A673 (cell line): Measurements from ENCODE around the gene TFF1. TPM values are rescaled to one million over a fixed set of nuclear protein-coding genes. Genes with fewer than 3 reads are reported as not detected.

Experiments used
- BruUV-seq: library from RNA; stranded (reverse); fragments of 400-500 nt; replicated peaks from 2 replicates; lab custom pipeline; 2021; lab: Mats Ljungman, UMichigan
- CTCF ChIA-PET: fragments of 300-600 bp; sonication (Branson Sonifier 250); formaldehyde crosslinking; loops from one replicate; lab custom pipeline; 2022; ENCODE audit warnings: antibody characterized with exemption; lab: Charles Lee
- POLR2A ChIA-PET: fragments of 300-600 bp; sonication (Branson Sonifier 250); formaldehyde crosslinking; loops from one replicate; lab custom pipeline; 2022; ENCODE audit warnings: antibody characterized with exemption; ENCODE audit not compliant: low non-redundant PET; lab: Charles Lee
- DNase-seq: peaks from one replicate; pipeline ENCODE4 v3.0.0-alpha.2; 2015; ENCODE audit warnings: low spot score
- H3K27ac ChIP-seq: fragments of 200-600 bp; sonication (generic); 2 replicates; pipeline ENCODE4 v1.5.1; 2016; ENCODE audit warnings: mixed run types, low read depth, mild to moderate bottlenecking, mixed read lengths, antibody characterized with exemption, low read length; ENCODE audit not compliant: poor library complexity, severe bottlenecking
- H3K27me3 ChIP-seq: fragments of 200-600 bp; sonication (generic); replicated peaks from 2 replicates; pipeline ENCODE4 v1.6.1; 2017; ENCODE audit warnings: mixed run types, low read depth, mild to moderate bottlenecking, mixed read lengths, antibody characterized with exemption, low read length; ENCODE audit not compliant: insufficient read depth, poor library complexity
- H3K36me3 ChIP-seq: fragments of 200-600 bp; sonication (generic); 2 replicates; pipeline ENCODE4 v1.6.1; 2016; ENCODE audit warnings: mixed run types, mild to moderate bottlenecking, mixed read lengths, antibody characterized with exemption, low read length; ENCODE audit not compliant: insufficient read depth, poor library complexity, severe bottlenecking
- H3K4me1 ChIP-seq: fragments of 200-600 bp; sonication (generic); 2 replicates; pipeline ENCODE4 v1.6.1; 2017; ENCODE audit warnings: mixed run types, mild to moderate bottlenecking, mixed read lengths, antibody characterized with exemption, low read length; ENCODE audit not compliant: insufficient read depth, poor library complexity, severe bottlenecking
- H3K4me3 ChIP-seq: fragments of 200-600 bp; sonication (generic); 2 replicates; pipeline ENCODE4 v1.5.1; 2016; ENCODE audit warnings: low read depth, mixed run types, mild to moderate bottlenecking, mixed read lengths, low read length; ENCODE audit not compliant: poor library complexity, severe bottlenecking
- H3K9me3 ChIP-seq: fragments of 200-600 bp; sonication (generic); 2 replicates; pipeline ENCODE4 v1.6.1; 2016; ENCODE audit warnings: mixed run types, low read depth, mild to moderate bottlenecking, mixed read lengths, antibody characterized with exemption, low read length; ENCODE audit not compliant: poor library complexity, severe bottlenecking
- CTCF ChIP-seq: fragments of 300-800, 200-600 bp; sonication (generic); conservative IDR thresholded peaks from 2 replicates; pipeline ENCODE4 v1.5.1; 2017; ENCODE audit warnings: low read depth, mild to moderate bottlenecking, antibody characterized with exemption, low read length, moderate library complexity, mixed read lengths
- EZH2 ChIP-seq: fragments of 200-600 bp; sonication (generic); IDR thresholded peaks from 2 replicates; pipeline ENCODE4 v1.6.1; 2017; ENCODE audit warnings: borderline replicate concordance, low read depth, mild to moderate bottlenecking, mixed read lengths, antibody characterized with exemption, low read length; ENCODE audit not compliant: poor library complexity, severe bottlenecking
- intact Hi-C: fragments of 100-400 bp; cut with micrococcal nuclease; formaldehyde crosslinking; loops from one replicate; pipeline ENCODE4 v1.10.0; 2022; ENCODE audit not compliant: unreplicated experiment
- total RNA-seq: library from RNA; stranded (reverse); gene quantifications from 2 replicates; pipeline ENCODE4 v1.2.3, GENCODE V29; 2021

TFF1 gene
- total RNA-seq, 1 experiment from 2014 or later, result not detected

GRCh38 chr21:42351626-42352440 lies 14.5 kb downstream of the TFF1 start:
- H3K4me3 ChIP-seq, result no peak overlapping the region
- CTCF ChIA-PET, result no interaction called here
- H3K27ac ChIP-seq, result no peak overlapping the region
- no peak for DNase-seq
- POLR2A ChIA-PET, result no interaction called here
- no peaks in the 10 kb centered on the region for H3K36me3 ChIP-seq
- H3K27me3 ChIP-seq, result peaks cover 2% of the 10 kb centered on the region
- no peaks in the 10 kb centered on the region for H3K4me1 ChIP-seq
- TF ChIP-seq EZH2, result no peak
- no peak for TF ChIP-seq CTCF
- intact Hi-C loops, result no loop called here
- no peaks in the 10 kb centered on the region for H3K9me3 ChIP-seq
- BruUV-seq, result no TSS peak

GRCh38 chr21:42350927-42351426 lies 15.4 kb downstream of the TFF1 start, which contains the start of gene TFF2:
TFF2 (minus strand) TSS chr21:42350994; CDS start chr21:42350957, 37 bp downstream.
- no peaks in the 10 kb centered on the region for H3K36me3 ChIP-seq
- DNase-seq, result no peak
- BruUV-seq, result no TSS peak
- H3K9me3 ChIP-seq, result no peaks in the 10 kb centered on the region
- ChIA-PET CTCF (no interaction called here), POLR2A (no interaction called here)
- H3K4me3 ChIP-seq, result no peak within 1 kb of the TSS
- H3K27me3 ChIP-seq, result no peaks in the 10 kb centered on the region
- no peaks in the 10 kb centered on the region for H3K4me1 ChIP-seq
- intact Hi-C loops, result no loop called here
- no peak within 1 kb of the TSS for H3K27ac ChIP-seq
- no peak for TF ChIP-seq EZH2
- no peak for TF ChIP-seq CTCF

- BruUV-seq, result no TSS peak
Observed at GRCh38 chr21:42350318-42350910, 15.9 kb downstream of the TFF1 start.

More at GRCh38 chr21:42350318-42350910, 15.9 kb downstream of the TFF1 start:
- intact Hi-C loops, result no loop called here
- Histone ChIP-seq H3K36me3 (no peaks in the 10 kb centered on the region), H3K4me3 (no peak overlapping the region), H3K9me3 (no peaks in the 10 kb centered on the region), H3K27me3 (no peaks in the 10 kb centered on the region), H3K27ac (no peak overlapping the region), H3K4me1 (no peaks in the 10 kb centered on the region)
- TF ChIP-seq CTCF (no peak), EZH2 (no peak)
- CTCF ChIA-PET, result no interaction called here
- no peak for DNase-seq
- POLR2A ChIA-PET, result interaction anchor here (0.7 kb wide), 1 partner anchor 205 kb away, joined by 7 read pairs; no protein-coding TSS in a partner anchor
